ENCODE results near the gene SATB2.

SATB2 gene

DNA sequence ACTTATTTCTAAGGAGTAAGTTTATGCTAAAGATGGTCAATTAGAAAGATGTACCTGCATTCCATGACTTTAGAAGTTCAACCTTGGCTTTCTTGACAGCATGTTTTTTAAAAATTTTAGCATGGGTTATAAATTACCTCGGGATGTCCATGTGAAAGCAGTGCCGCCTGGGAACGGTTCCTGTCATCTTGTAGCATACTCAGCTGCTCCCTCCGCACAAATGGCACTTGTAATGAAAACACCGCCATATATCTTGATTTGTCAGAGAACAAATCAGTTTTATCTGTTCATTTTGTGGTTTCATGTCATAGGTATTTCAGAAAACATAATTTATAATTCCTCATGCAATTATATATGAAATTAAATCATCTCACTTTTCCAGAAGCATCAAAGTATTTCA is 38.3 kb downstream of the SATB2 start:
- Mint-ChIP-seq H3K4me1 (ENCODE audit: low read depth) (no peaks in the 10 kb centered on the region), H3K27me3 (peaks cover 12% of the 10 kb centered on the region), H3K9me3 (no peaks in the 10 kb centered on the region), H3K4me3 (no peak overlapping the region), H3K36me3 (ENCODE audit: low read depth) (no peaks in the 10 kb centered on the region), H3K27ac (no peak overlapping the region)
- DNase-seq: no peak

GRCh38 chr2:199414465-199414864 is 43.3 kb downstream of the SATB2 start:
- Mint-ChIP-seq H3K27me3 (peaks cover 14% of the 10 kb centered on the region), H3K9me3 (no peaks in the 10 kb centered on the region), H3K4me3 (no peak overlapping the region), H3K27ac (no peak overlapping the region), H3K36me3 (ENCODE audit: low read depth) (no peaks in the 10 kb centered on the region), H3K4me1 (ENCODE audit: low read depth) (no peaks in the 10 kb centered on the region)
- DNase-seq: no peak

DNA sequence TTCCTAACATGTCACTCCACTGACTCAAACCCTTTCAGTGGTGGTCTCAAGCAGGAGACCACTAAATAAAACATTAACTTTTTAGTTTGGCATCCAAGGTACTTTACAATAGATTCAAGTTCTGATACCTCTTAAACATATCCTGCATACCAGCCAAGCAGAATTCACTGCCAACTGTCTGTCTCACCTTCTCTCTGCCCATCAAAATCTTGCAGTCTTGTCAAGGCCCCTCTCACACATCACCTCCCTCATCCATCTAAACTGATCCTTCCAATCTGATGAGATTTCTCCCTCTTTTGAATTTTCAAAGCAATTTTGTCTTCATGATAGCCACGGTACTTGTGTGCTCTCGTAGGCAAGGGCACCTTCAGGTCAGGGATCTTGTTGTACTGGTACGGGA is 43.7 kb downstream of the SATB2 start:
- no peak for DNase-seq
- H3K4me3 Mint-ChIP-seq: no peak overlapping the region
- no peaks in the 10 kb centered on the region for H3K4me1 Mint-ChIP-seq (ENCODE audit: low read depth)
- H3K9me3 Mint-ChIP-seq: no peaks in the 10 kb centered on the region
- no peaks in the 10 kb centered on the region for H3K36me3 Mint-ChIP-seq (ENCODE audit: low read depth)
- H3K27ac Mint-ChIP-seq: no peak overlapping the region
- peaks cover 10% of the 10 kb centered on the region for H3K27me3 Mint-ChIP-seq

- DNase-seq: no peak
- H3K4me3 Mint-ChIP-seq: no peak overlapping the region
- no peaks in the 10 kb centered on the region for H3K9me3 Mint-ChIP-seq
- H3K36me3 Mint-ChIP-seq (ENCODE audit: low read depth): no peaks in the 10 kb centered on the region
- no peak overlapping the region for H3K27ac Mint-ChIP-seq
- no peaks in the 10 kb centered on the region for H3K4me1 Mint-ChIP-seq (ENCODE audit: low read depth)
- H3K27me3 Mint-ChIP-seq: peaks cover 9% of the 10 kb centered on the region
These were observed 47.8 kb downstream of the SATB2 start for GRCh38 chr2:199409759-199410529.

- Mint-ChIP-seq H3K27me3 (peaks cover 11% of the 10 kb centered on the region), H3K4me1 (ENCODE audit: low read depth) (no peaks in the 10 kb centered on the region), H3K9me3 (no peaks in the 10 kb centered on the region), H3K36me3 (ENCODE audit: low read depth) (no peaks in the 10 kb centered on the region), H3K4me3 (no peak overlapping the region), H3K27ac (no peak overlapping the region)
- DNase-seq: no peak
These were observed 50.3 kb downstream of the SATB2 start for GRCh38 chr2:199407421-199407820.

DNA sequence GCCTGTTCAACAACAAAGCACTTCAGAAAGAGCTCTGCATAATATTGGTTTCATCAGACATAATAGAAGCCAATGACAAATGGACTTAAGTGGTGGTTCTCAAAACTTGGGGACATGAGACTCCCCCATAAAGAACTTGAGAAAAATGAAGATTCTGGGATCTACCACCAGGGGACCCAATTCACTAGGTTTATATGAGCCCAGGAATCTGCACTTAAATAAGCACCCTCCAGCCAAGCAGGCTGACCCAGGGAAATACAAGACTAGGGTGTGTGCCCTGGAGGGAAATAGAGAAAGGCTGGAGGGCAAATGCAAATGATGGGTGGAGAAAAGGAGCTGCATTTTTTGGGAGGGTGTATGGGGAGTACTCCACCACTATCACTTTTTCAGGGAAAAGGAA is 52.5 kb downstream of the SATB2 start:
- DNase-seq: no peak
- Mint-ChIP-seq H3K9me3 (no peaks in the 10 kb centered on the region), H3K4me1 (ENCODE audit: low read depth) (no peaks in the 10 kb centered on the region), H3K27ac (no peak overlapping the region), H3K4me3 (no peak overlapping the region), H3K27me3 (peaks cover 10% of the 10 kb centered on the region), H3K36me3 (ENCODE audit: low read depth) (no peaks in the 10 kb centered on the region)

- Mint-ChIP-seq H3K9me3 (no peaks in the 10 kb centered on the region), H3K27me3 (peaks cover 10% of the 10 kb centered on the region), H3K4me3 (no peak overlapping the region), H3K27ac (no peak overlapping the region), H3K4me1 (ENCODE audit: low read depth) (no peaks in the 10 kb centered on the region), H3K36me3 (ENCODE audit: low read depth) (no peaks in the 10 kb centered on the region)
- DNase-seq: no peak
These were observed 52.9 kb downstream of the SATB2 start for GRCh38 chr2:199404841-199405240.

DNA sequence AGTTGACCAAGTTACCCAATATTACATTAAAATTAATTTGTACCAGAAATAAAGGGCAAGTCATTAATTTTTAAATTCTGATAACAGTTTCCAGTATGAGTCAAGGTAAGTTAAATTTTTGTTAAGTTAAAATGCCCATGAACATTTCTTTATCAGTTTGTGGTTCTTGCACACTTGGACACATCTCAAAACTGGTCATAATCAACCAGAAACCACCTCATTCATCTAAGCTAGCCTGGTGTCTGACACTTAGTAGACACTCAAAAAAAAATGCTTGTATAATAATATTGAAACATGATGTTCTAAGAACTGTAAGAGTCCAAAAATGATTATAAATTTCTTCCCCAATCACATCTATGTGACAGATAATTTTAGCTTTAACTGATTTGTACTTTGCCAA is 62.4 kb downstream of the SATB2 start:
- Mint-ChIP-seq H3K36me3 (ENCODE audit: low read depth) (no peaks in the 10 kb centered on the region), H3K27me3 (peaks cover 16% of the 10 kb centered on the region), H3K27ac (no peak overlapping the region), H3K9me3 (no peaks in the 10 kb centered on the region), H3K4me1 (ENCODE audit: low read depth) (no peaks in the 10 kb centered on the region), H3K4me3 (no peak overlapping the region)
- no peak for DNase-seq

- H3K9me3 Mint-ChIP-seq: no peaks in the 10 kb centered on the region
- no peaks in the 10 kb centered on the region for H3K4me1 Mint-ChIP-seq (ENCODE audit: low read depth)
- DNase-seq: no peak
- H3K36me3 Mint-ChIP-seq (ENCODE audit: low read depth): no peaks in the 10 kb centered on the region
- H3K27ac Mint-ChIP-seq: no peak overlapping the region
- peaks cover 13% of the 10 kb centered on the region for H3K27me3 Mint-ChIP-seq
- no peak overlapping the region for H3K4me3 Mint-ChIP-seq
These were observed 65.4 kb downstream of the SATB2 start for GRCh38 chr2:199392363-199392762.

- Mint-ChIP-seq H3K27ac (no peak overlapping the region), H3K4me3 (no peak overlapping the region), H3K4me1 (ENCODE audit: low read depth) (no peaks in the 10 kb centered on the region), H3K27me3 (peaks cover 10% of the 10 kb centered on the region), H3K9me3 (no peaks in the 10 kb centered on the region), H3K36me3 (ENCODE audit: low read depth) (no peaks in the 10 kb centered on the region)
- DNase-seq: no peak
These were observed 68.9 kb downstream of the SATB2 start for GRCh38 chr2:199388728-199389268.

DNA sequence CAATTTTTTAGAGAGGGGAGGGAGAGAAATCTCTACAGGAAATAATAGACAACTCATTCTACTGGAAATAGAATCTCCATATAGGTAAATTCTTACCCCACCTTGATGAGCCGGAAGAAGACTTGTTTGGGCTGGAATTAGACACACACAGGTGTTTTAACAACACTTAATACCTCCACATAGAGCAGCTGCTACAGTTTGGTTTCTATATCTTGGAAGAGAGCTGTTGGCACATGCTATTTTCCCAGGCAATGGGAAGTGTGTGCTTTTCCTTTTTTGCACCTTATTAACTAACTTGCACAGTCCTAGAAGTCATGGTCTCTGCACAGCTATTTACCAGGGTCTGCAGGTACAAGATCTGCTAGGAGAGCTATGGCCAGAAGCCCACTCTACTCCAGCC is 73.7 kb downstream of the SATB2 start:
- Mint-ChIP-seq H3K27me3 (peaks cover 29% of the 10 kb centered on the region), H3K27ac (no peak overlapping the region), H3K9me3 (no peaks in the 10 kb centered on the region), H3K4me3 (no peak overlapping the region), H3K36me3 (ENCODE audit: low read depth) (no peaks in the 10 kb centered on the region), H3K4me1 (ENCODE audit: low read depth) (no peaks in the 10 kb centered on the region)
- no peak for DNase-seq

DNA sequence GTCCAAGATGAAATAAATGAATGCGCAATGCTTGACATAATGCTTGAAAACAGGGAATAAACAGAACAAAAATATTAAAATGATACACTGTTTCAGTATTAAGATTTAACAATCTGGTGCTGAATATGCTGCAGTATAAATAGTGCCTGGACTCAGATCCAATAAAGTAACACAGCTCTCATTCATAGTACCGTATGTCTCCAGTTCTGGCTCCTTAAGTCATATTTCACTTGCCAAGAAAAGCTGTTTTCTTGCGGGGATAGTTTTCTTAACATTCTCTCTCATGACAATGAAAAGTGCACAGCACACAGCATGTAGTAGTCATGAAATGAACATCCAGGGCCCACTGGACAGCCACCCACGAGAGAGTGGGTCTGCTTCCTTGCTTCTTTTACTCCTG is 74.7 kb downstream of the SATB2 start:
- H3K27ac Mint-ChIP-seq: no peak overlapping the region
- H3K4me3 Mint-ChIP-seq: no peak overlapping the region
- H3K27me3 Mint-ChIP-seq: peaks cover 29% of the 10 kb centered on the region
- no peaks in the 10 kb centered on the region for H3K36me3 Mint-ChIP-seq (ENCODE audit: low read depth)
- H3K9me3 Mint-ChIP-seq: no peaks in the 10 kb centered on the region
- no peaks in the 10 kb centered on the region for H3K4me1 Mint-ChIP-seq (ENCODE audit: low read depth)
- no peak for DNase-seq

DNA sequence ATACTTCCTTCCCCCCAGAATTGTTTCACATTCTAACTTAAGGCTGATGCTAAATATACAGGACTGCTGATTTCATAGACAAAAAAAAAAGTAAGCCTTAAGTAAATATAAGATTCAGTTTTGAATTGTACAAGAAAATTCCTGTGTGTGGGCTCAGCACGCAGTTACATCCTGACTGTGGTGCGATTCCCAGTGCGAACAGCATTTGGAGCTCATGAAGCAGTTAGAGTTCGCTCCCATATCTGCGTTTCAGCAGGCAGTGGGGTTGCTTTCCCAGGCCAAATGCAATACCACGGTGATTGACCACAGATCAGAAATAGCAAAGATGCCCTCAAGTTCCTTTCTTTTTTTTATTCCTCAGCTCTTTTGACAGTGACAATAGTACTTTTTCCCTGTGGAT is 75.6 kb downstream of the SATB2 start:
- DNase-seq: no peak
- Mint-ChIP-seq H3K36me3 (ENCODE audit: low read depth) (no peaks in the 10 kb centered on the region), H3K9me3 (no peaks in the 10 kb centered on the region), H3K27ac (no peak overlapping the region), H3K4me3 (no peak overlapping the region), H3K4me1 (ENCODE audit: low read depth) (no peaks in the 10 kb centered on the region), H3K27me3 (peaks cover 29% of the 10 kb centered on the region)

GRCh38 chr2:199381531-199381930 is 76.2 kb downstream of the SATB2 start:
- no peaks in the 10 kb centered on the region for H3K4me1 Mint-ChIP-seq (ENCODE audit: low read depth)
- no peak for DNase-seq
- no peaks in the 10 kb centered on the region for H3K9me3 Mint-ChIP-seq
- H3K4me3 Mint-ChIP-seq: no peak overlapping the region
- no peaks in the 10 kb centered on the region for H3K36me3 Mint-ChIP-seq (ENCODE audit: low read depth)
- H3K27me3 Mint-ChIP-seq: peaks cover 29% of the 10 kb centered on the region
- no peak overlapping the region for H3K27ac Mint-ChIP-seq

DNA sequence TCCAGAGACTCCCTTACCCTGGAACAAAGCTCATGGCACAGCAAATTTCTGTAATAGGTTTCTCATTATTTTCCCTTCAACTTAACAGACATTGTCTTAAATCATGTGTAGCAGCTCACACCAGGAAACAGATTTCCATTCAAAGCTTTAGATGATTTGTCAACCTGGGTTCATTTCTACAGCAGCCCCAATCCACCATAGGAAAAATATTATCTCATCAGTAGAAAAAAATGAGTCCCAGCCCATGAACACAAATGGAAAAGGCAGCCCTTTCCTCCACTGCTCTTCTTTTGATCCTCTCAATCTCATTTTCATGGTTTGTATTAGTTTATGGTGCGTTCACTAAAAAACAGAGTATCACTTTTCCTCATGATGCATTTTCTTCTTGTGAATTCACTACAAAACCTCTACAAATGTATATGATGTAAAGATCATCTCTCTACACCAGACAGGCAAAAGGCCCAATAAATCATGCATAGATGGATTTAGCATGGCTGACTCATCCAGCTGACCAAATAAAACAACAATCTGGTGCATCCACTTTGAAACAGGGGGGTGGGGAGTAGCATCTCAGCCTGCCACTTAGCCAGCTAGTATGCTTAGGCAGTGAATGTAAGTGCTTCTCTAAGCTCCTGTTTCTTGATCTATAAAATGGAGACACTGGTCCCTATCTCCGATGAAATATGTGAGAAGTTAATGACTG is 78.6 kb downstream of the SATB2 start:
- Mint-ChIP-seq H3K27ac (no peak overlapping the region), H3K4me1 (ENCODE audit: low read depth) (no peaks in the 10 kb centered on the region), H3K36me3 (ENCODE audit: low read depth) (no peaks in the 10 kb centered on the region), H3K4me3 (no peak overlapping the region), H3K27me3 (peaks cover 27% of the 10 kb centered on the region), H3K9me3 (no peaks in the 10 kb centered on the region)
- DNase-seq: no peak

Data from activated T-cell treated with anti-CD3 and anti-CD28 coated beads, Interleukin-2, amount 50 U/mL, for 24 hours (primary cell).